ENCODE results near the gene RAB41. TPM values are rescaled to one million over a fixed set of nuclear protein-coding genes. Genes with fewer than 3 reads are reported as not detected.
"Not testable (repeated sequence)": the region's sequence is repeated elsewhere in the genome, so short reads cannot be mapped to it uniquely, and the experiment has no call there.

The RAB41 gene
- polyA plus RNA-seq, 3 donors from 2014 or later = not detected

DNA sequence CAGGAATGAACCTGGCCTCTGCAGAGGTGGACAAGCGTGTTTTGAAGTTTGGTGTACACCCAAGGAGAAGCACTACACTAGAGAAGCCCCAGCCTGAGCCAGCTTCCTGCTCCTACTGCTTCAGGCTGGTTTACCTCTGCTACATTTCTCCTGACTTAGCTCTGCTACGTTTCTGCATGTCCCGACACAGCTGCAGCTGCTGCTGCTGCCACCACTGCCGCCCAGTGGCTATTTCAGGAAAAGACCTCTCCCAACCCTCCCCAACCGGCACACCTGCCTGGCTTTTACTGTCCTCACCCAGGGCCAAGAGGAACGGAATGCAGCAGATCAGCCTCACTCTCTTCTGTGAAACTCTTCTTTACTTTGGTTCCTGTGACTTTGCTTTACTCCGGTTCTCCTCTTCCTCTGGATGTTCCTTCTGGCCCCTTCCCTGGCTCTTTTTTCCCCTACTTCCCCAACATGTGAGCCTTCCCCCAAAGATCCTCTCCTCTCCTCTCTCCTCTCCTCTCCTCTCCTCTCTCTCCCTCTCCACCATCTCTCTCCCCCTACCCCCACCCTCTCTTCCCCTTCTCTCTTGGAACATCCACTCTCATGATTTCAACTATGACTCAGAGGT lies 18.9 kb upstream of the RAB41 start:
- no peak overlapping the region for H3K4me3 Mint-ChIP-seq
- no peak for DNase-seq
- peaks cover 0 to 5% (median 0%) of the 10 kb centered on the region in 3 donors for H3K36me3 Mint-ChIP-seq
- peaks cover 0 to 8% (median 2%) of the 10 kb centered on the region in 3 donors for H3K27me3 Mint-ChIP-seq (ENCODE audit: low read depth in 3 of 3)
- no peaks in the 10 kb centered on the region for H3K9me3 Mint-ChIP-seq
- H3K4me1 Mint-ChIP-seq = no peaks in the 10 kb centered on the region
- no peak overlapping the region for H3K27ac Mint-ChIP-seq

DNA sequence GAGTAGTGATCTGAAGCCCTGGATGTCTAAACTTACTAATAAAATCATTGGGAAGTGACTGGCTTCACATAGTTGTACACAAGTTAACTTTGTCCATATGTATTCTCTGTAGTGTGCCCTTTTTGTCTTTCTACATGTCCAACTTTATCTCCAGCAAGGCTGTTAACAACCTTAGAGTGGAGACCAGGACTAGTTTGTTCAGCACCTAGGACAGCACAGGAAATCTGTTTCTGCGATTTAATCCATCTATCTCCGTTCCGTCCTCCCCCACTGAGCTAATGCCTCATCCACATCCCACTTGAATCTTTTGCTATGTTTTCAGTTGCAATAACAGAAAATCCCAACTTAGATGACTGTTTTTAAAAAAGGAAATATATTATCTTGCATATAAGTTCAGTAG lies 17.2 kb upstream of the RAB41 start:
- no peak overlapping the region for H3K27ac Mint-ChIP-seq
- no peak for DNase-seq
- peaks cover 0 to 5% (median 0%) of the 10 kb centered on the region in 3 donors for H3K36me3 Mint-ChIP-seq
- no peaks in the 10 kb centered on the region for H3K4me1 Mint-ChIP-seq
- H3K27me3 Mint-ChIP-seq (ENCODE audit: low read depth in 3 of 3) = peaks cover 0 to 6% (median 2%) of the 10 kb centered on the region in 3 donors
- no peaks in the 10 kb centered on the region for H3K9me3 Mint-ChIP-seq
- no peak overlapping the region for H3K4me3 Mint-ChIP-seq

DNA sequence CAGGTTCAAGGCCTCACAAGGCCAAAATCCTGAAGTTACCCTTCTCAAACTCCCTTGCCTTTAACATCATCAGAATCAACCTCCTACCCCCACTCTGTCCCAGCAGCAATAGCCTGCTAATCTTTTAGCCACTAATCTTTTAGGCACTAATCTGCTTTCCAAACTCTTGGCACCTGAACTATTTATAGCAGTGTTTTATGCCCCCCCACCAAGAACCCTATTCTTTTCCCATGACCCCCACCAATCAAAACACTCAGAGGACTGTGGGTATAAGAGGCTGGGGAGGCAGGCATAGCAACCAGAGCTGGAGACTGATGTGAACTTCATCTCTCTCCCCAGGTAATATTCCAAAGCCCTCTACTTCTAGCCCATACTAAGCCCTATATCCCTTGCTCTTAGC lies 13.9 kb upstream of the RAB41 start, which contains the start of gene ARR3:
TSS of gene ARR3 (plus strand) at position 301 of the 400 bp plus-strand sequence. CDS start 1,052 bp downstream, outside the sequence.
- no peak for DNase-seq
- H3K9me3 Mint-ChIP-seq = no peaks in the 10 kb centered on the region
- no peak within 1 kb of the TSS for H3K4me3 Mint-ChIP-seq
- H3K27ac Mint-ChIP-seq = no peak within 1 kb of the TSS
- no peaks in the 10 kb centered on the region for H3K36me3 Mint-ChIP-seq
- H3K27me3 Mint-ChIP-seq (ENCODE audit: low read depth in 3 of 3) = peaks cover 0 to 7% (median 2%) of the 10 kb centered on the region in 3 donors
- no peaks in the 10 kb centered on the region for H3K4me1 Mint-ChIP-seq

DNA sequence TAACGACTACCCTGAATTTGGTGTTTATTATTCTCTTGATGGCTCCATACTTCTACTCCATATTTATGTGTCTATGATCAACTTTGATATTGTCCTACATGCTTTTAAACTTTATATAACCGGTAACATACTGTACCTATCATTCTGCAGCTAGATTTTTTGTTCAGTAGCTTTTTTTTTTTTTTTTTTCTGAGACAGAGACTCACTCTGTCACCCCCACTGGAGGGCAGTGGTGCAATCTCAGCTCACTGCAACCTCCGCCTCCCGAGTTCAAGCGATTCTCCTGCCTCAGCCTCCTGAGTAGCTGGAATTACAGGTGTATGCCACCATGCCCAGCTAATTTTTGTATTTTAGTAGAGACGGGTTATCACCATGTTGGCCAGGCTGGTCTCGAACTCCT lies 7.9 kb upstream of the RAB41 start:
- H3K4me3 Mint-ChIP-seq; H3K27ac Mint-ChIP-seq; H3K27me3 Mint-ChIP-seq (ENCODE audit: low read depth in 3 of 3); DNase-seq; H3K9me3 Mint-ChIP-seq; H3K4me1 Mint-ChIP-seq; H3K36me3 Mint-ChIP-seq: not testable (repeated sequence)

DNA sequence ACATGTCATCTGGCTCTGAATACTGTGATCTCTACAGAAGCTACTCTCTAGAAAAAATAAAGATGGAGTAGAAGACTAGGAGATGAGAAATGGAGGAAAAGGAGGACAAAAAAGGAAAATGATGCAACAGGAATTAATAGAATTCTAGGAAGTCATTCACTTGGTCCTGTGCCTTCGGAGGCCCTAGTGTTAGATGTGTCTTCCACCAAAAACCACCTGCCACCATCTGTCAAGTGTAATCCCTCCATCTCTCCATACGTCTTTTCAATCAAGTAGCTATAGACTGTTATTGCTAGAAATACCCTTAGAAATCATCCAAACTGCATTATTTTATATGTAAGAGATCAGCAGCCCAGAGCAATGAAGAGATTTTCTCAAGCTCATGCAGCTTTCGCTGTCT lies 2.9 kb upstream of the RAB41 start:
- H3K4me1 Mint-ChIP-seq = no peaks in the 10 kb centered on the region
- no peak overlapping the region for H3K27ac Mint-ChIP-seq
- no peak for DNase-seq
- peaks cover 0 to 12% (median 5%) of the 10 kb centered on the region in 3 donors for H3K36me3 Mint-ChIP-seq
- no peaks in the 10 kb centered on the region for H3K9me3 Mint-ChIP-seq
- no peak overlapping the region for H3K4me3 Mint-ChIP-seq
- peaks cover 0 to 5% (median 2%) of the 10 kb centered on the region in 3 donors for H3K27me3 Mint-ChIP-seq (ENCODE audit: low read depth in 3 of 3)

DNA sequence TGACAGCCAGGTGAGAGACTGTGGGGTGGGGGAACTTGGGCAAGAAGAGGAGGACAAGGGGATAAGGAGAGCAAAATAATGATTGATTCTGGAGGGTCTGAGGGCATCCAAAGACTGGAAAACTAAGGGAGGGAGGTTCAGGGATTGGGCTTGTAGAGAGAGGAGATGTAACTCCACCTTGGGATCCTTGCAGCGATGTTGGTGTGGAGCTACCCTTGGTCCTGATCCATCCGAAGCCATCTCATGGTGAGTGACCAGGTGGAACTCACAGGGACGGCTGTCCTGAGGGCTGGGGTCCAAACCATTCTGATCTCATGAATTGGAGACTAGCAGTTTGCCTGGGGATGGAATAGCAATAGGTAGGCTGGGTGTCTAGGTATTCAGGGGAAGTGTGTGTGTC lies 1.4 kb upstream of the RAB41 start:
- peaks cover 0 to 18% (median 10%) of the 10 kb centered on the region in 3 donors for H3K36me3 Mint-ChIP-seq
- no peak overlapping the region for H3K4me3 Mint-ChIP-seq
- no peaks in the 10 kb centered on the region for H3K9me3 Mint-ChIP-seq
- no peak for DNase-seq
- H3K27ac Mint-ChIP-seq = no peak overlapping the region
- peaks cover 0 to 7% of the 10 kb centered on the region in 2 donors for H3K4me1 Mint-ChIP-seq
- H3K27me3 Mint-ChIP-seq (ENCODE audit: low read depth in 3 of 3) = peaks cover 0 to 5% (median 2%) of the 10 kb centered on the region in 3 donors

DNA sequence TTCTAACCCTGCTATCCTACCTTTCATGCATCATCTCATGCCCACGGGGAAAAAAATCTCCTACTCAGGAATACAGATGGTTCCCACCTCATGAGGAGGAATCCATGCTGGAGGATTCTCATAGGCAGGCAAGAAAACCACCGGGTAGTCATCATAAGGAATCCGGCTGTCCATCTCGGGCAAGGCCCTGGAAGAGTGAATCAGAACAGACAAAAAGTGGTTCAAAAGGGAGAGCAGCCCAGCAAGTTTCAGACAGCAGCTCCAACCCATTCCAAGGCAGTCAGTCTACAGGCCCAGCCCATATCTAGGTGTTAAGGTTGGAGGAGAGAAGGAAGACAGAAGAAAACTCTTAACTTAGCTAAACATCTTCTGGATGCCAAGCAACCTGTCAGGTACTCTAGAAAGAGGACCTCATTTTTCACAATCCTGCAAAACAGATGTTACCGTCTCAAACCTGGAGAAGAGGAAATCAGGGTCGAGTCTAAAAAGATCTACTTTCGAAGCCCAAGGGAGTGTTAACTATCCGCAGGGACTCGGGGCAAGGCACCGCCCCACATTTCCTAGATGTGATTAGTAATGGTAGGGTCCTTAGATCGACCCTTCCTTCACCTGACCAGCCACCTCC lies 7.3 kb downstream of the RAB41 start:
- peak overlapping the region; percentile 81 to 92 (median 86) for H3K27ac Mint-ChIP-seq
- H3K36me3 Mint-ChIP-seq = peaks cover 0 to 13% (median 11%) of the 10 kb centered on the region in 3 donors
- peaks cover 0 to 5% (median 2%) of the 10 kb centered on the region in 3 donors for H3K27me3 Mint-ChIP-seq (ENCODE audit: low read depth in 3 of 3)
- no peak for DNase-seq
- peaks cover 21 to 26% of the 10 kb centered on the region in 2 donors for H3K4me1 Mint-ChIP-seq
- peak overlapping the region; percentile 84 to 90 (median 87) for H3K4me3 Mint-ChIP-seq
- no peaks in the 10 kb centered on the region for H3K9me3 Mint-ChIP-seq

DNA sequence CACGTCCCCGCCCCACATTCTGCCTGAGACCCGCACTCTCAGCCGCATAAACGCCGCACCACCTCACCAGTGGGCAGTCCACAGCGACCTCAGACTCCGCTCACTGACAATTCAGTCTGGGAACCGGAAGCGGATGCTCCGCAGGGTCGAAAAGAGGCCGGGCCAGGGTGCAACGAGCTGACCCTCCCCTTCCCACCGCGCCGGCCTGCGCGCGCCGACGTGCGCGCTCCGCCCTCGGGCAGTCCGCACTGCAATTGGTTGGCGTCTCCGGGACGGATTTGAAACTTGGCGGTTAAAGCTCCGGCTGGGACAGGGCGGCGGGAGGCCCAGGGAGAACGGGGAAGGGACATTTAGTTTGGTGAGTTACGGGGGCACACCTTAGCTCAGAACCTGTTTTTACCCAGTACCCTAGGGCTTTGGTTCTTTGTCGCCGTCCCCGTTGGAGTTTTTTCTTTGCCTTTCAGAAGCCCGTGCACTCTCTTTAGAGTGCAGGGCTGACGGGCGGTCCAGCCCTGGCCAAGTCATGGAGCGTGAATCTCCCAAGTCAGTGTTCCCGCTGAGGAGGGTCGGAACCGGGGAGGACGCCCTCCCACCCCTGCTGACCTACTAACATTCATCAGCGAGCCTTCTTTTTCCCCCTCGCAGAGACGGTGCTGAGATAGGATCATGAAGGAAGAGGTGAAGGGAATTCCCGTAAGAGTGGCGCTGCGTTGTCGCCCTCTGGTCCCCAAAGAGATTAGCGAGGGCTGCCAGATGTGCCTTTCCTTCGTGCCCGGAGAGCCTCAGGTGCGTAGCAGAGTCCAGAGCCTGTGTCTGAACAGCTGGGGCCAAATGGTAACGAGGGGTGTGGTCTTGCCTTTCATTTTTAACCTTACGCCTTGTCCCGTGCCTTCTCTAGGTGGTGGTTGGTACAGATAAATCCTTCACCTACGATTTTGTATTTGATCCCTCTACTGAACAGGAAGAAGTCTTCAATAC lies 8.1 kb downstream of the RAB41 start, which contains the start of the genes KIF4A and PDZD11:
TSS of gene KIF4A (plus strand) at position 312 of the 978 bp plus-strand sequence. CDS start at position 667, 355 bp downstream.
TSS of gene PDZD11 (minus strand) at position 135 of the 978 bp plus-strand sequence. CDS start 586 bp downstream, outside the sequence.
- H3K4me3 Mint-ChIP-seq = peak within 1 kb of the TSS; percentile 84 to 90 (median 87)
- H3K9me3 Mint-ChIP-seq = no peaks in the 10 kb centered on the region
- peak within 1 kb of the TSS; percentile 81 to 92 (median 86) for H3K27ac Mint-ChIP-seq
- DNase-seq = peak; percentile 80 to 84 (median 83)
- peaks cover 0 to 10% (median 5%) of the 10 kb centered on the region in 3 donors for H3K36me3 Mint-ChIP-seq
- peaks cover 0 to 5% (median 2%) of the 10 kb centered on the region in 3 donors for H3K27me3 Mint-ChIP-seq (ENCODE audit: low read depth in 3 of 3)
- H3K4me1 Mint-ChIP-seq = peaks cover 21 to 22% of the 10 kb centered on the region in 2 donors

DNA sequence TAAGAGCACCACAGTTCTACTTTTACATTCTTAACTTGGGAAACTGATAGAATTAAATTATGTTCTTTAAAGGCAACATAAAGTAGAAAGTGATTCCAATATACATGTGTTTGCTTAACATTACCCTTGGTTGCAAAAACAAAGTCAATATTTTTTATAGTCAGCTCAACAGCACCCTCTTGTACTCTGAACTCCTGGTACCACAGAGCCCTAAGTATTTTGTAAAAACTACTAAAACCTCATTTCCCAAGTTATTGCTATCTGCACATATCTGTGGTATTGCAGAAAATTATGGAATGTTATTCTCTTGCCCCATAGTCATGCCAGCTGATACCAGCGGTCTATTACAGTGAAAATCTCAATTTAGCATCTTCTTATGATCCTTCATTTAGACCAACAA lies 10.8 kb downstream of the RAB41 start:
- Mint-ChIP-seq H3K36me3 (no peaks in the 10 kb centered on the region), H3K27ac (no peak overlapping the region), H3K9me3 (no peaks in the 10 kb centered on the region), H3K27me3 (ENCODE audit: low read depth in 3 of 3) (peaks cover 2 to 10% (median 3%) of the 10 kb centered on the region in 3 donors), H3K4me3 (no peak overlapping the region), H3K4me1 (peaks cover 19 to 21% of the 10 kb centered on the region in 2 donors)
- no peak for DNase-seq

DNA sequence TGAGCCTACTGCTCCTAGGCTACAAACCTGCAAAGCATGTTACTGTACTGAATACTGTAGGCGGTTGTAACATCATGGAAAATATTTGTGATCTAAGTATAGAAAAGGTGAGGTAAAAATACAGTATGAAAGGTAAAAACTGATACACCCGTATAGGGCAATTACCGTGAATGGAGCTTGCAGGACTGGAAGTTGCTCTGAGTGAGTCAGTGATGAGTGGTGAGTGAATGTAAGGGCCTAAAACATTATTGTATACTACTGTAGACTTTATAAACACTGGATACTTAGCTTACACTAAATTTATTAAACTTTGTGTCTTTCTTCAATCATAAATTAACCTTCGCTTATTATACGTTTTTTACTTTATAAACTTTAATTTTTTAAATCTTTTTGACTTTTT lies 11.6 kb downstream of the RAB41 start:
- H3K36me3 Mint-ChIP-seq = no peaks in the 10 kb centered on the region

DNA sequence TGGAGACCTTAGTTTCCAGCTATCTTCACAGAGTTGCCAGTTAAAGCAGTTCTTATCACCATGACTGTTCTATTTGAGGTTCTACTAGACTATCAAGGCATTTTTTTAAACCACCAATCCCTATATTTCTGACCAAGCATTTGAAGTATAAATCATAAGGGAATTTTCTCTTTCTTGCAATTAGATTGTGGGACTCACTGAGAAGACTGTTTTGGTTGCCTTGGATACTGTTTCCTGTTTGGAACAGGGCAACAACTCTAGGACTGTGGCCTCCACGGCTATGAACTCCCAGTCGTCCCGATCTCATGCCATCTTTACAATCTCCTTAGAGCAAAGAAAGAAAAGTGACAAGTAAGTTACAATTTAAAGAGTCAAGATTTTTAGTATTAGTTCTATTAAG lies 19.7 kb downstream of the RAB41 start:
- H3K27ac Mint-ChIP-seq = no peak overlapping the region
- H3K27me3 Mint-ChIP-seq (ENCODE audit: low read depth in 3 of 3) = peaks cover 0 to 5% (median 3%) of the 10 kb centered on the region in 3 donors
- DNase-seq = no peak
- peaks cover 0 to 4% (median 0%) of the 10 kb centered on the region in 3 donors for H3K36me3 Mint-ChIP-seq
- no peaks in the 10 kb centered on the region for H3K9me3 Mint-ChIP-seq
- H3K4me3 Mint-ChIP-seq = no peak overlapping the region
- no peaks in the 10 kb centered on the region for H3K4me1 Mint-ChIP-seq

More for the DNA sequence above, 11.6 kb downstream of the RAB41 start:
- peaks cover 19% of the 10 kb centered on the region in 2 donors for H3K4me1 Mint-ChIP-seq
- peaks cover 2 to 10% (median 3%) of the 10 kb centered on the region in 3 donors for H3K27me3 Mint-ChIP-seq (ENCODE audit: low read depth in 3 of 3)
- H3K4me3 Mint-ChIP-seq = no peak overlapping the region
- no peak overlapping the region for H3K27ac Mint-ChIP-seq
- H3K9me3 Mint-ChIP-seq = no peaks in the 10 kb centered on the region
- no peak for DNase-seq

DNA sequence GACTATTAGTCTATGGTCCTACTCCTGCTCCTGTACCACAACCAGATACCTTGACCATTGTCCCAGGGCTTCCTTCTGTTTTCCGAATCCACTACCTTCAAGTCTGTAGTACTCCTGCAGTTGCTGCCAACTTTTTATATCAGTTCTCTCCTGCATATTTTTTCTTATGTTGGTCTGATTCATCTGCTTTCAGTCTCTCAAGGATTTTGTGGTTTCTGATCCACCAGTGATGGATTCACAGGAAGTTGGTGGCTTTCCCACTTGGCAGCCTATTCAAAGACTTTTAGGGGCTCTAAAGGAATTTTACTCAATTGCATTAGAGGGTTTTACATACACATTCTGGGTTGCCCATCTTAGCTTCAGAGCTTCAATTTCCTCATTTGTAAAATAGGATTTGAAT lies 31.5 kb downstream of the RAB41 start:
- Mint-ChIP-seq H3K9me3 (no peaks in the 10 kb centered on the region), H3K27ac (no peak overlapping the region), H3K4me1 (no peaks in the 10 kb centered on the region), H3K36me3 (no peaks in the 10 kb centered on the region), H3K4me3 (no peak overlapping the region), H3K27me3 (ENCODE audit: low read depth in 3 of 3) (peaks cover 0 to 2% (median 0%) of the 10 kb centered on the region in 3 donors)
- DNase-seq = no peak

DNA sequence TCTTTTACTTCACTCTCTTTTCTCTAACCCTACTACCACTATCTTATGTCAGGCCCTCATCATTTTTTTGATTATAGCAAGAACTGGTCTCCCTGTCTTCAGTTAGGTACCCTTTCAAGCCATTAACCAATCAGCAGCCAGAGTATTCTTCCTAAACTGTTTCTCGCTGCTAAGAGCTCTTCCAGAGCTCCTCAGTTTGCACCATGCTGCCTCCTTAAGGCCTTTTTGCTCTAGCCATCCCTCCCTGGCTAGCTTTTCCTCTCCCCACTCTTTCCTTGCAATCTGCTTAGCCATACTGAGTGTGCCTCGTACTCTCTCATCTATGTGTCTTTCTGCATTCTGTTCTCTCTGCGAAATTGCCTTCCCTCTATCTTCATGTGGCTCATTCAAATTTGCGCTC lies 40.8 kb downstream of the RAB41 start:
- H3K9me3 Mint-ChIP-seq = no peaks in the 10 kb centered on the region
- no peak overlapping the region for H3K27ac Mint-ChIP-seq
- no peak overlapping the region for H3K4me3 Mint-ChIP-seq
- H3K36me3 Mint-ChIP-seq = no peaks in the 10 kb centered on the region
- DNase-seq = no peak
- no peaks in the 10 kb centered on the region for H3K4me1 Mint-ChIP-seq
- H3K27me3 Mint-ChIP-seq (ENCODE audit: low read depth in 3 of 3) = peaks cover 0 to 4% (median 2%) of the 10 kb centered on the region in 3 donors

All from immature natural killer cell (primary cell).